GM23248 (cell line): ENCODE measurements around the gene FIS1.

ENCODE experiments used
- EZH2 ChIP-seq: fragments of 200-600 bp; sonication (generic); IDR thresholded peaks from 2 replicates; pipeline ENCODE4 v1.6.1; 2018; ENCODE audit warnings: antibody characterized with exemption, mild to moderate bottlenecking; ENCODE audit not compliant: insufficient read depth, poor library complexity, severe bottlenecking
- EZH2phosphoT487 ChIP-seq: fragments of 200-600 bp; sonication (generic); IDR thresholded peaks from 2 replicates; pipeline ENCODE4 v1.6.1; 2018; ENCODE audit warnings: antibody characterized with exemption, moderate library complexity, mild to moderate bottlenecking, low read depth; ENCODE audit not compliant: insufficient read depth

DNA sequence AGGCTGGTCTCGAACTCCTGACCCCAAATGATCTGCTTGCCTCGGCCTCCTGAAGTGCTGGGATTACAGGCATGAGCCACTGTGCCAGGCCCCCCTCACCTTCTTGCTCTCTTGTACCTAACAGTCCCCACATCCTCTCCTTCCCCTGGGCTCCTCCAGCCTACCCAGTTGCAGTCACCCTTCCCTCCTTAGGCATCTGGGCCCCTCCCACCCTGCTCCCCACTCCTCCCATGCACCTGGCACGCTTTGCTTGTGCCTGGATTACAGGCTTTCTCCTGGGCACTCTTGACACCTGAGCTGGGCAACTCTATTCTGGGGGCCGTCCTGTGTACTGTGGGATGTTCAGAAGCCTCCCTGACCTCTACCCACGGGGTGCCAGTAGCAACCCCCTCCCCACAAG is 10.2 kb downstream of the FIS1 start:
- no peak for TF ChIP-seq EZH2
- TF ChIP-seq EZH2phosphoT487, result no peak
